ENCODE results near the gene IQCE. TPM values are rescaled to one million over a fixed set of nuclear protein-coding genes. Genes with fewer than 3 reads are reported as not detected.
"Not testable (repeated sequence)": the region's sequence is repeated elsewhere in the genome, so short reads cannot be mapped to it uniquely, and the experiment has no call there.

IQCE gene
- total and polyA plus RNA-seq, 12 donors, result 4.2 to 13.8 (median 9.3) TPM

DNA sequence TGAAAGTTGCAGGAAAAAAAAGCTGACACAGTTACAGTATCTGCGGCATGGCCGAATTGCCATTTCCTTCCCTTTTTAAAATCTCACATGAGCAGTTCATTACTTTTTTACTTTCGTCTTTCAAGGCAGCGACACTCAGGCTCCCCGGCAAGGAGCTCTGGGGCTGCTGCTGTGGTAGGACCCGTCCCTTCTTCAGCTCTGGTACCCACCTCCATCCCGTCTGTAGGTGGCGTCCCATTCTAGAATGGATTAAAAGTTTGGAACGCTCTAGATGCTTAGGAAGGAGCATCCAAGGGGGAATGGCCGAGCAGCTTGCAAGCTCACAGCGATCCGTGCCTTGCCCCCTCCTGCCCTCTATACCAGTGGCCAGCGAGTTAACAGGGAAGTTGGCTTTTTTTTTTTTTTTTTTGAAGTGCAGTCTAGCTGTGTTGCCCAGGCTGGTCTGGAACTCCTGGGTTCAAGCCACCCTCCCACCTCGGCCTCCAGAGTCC, 50.2 kb downstream of the IQCE start:
- intact Hi-C loops (cut with DNase I), result loop anchor here in 2 of 10 donors (5.0 kb wide), 2 partner anchors 33 to 52 kb away; partner anchors contain the start of genes BRAT1 (in 1 of the 2) and IQCE (in 1 of the 2)
- Histone ChIP-seq H3K4me3 (peak overlapping the region in 1 of 10 donors; percentile 29), H3K9me3 (no peaks in the 10 kb centered on the region), H3K36me3 (no peaks in the 10 kb centered on the region), H3K4me1 (peaks cover 14 to 74% (median 48%) of the 10 kb centered on the region in 9 donors), H3K27ac (peak overlapping the region in 6 of 10 donors; percentile 8 to 90 (median 72)), H3K27me3 (no peaks in the 10 kb centered on the region)
- TF ChIP-seq, protein P1, sequence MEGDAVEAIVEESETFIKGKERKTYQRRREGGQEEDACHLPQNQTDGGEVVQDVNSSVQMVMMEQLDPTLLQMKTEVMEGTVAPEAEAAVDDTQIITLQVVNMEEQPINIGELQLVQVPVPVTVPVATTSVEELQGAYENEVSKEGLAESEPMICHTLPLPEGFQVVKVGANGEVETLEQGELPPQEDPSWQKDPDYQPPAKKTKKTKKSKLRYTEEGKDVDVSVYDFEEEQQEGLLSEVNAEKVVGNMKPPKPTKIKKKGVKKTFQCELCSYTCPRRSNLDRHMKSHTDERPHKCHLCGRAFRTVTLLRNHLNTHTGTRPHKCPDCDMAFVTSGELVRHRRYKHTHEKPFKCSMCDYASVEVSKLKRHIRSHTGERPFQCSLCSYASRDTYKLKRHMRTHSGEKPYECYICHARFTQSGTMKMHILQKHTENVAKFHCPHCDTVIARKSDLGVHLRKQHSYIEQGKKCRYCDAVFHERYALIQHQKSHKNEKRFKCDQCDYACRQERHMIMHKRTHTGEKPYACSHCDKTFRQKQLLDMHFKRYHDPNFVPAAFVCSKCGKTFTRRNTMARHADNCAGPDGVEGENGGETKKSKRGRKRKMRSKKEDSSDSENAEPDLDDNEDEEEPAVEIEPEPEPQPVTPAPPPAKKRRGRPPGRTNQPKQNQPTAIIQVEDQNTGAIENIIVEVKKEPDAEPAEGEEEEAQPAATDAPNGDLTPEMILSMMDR (IDR thresholded peaks at IDR 0.05), result peak in 5 of 9 donors; percentile 10 to 41 (median 29)
- no peak for DNase-seq
- peak in 1 of 8 donors; percentile 9 for ATAC-seq
- 75 to 83% methylated on average over 14 of the region's 14 CpGs for WGBS, 2 donors

DNA sequence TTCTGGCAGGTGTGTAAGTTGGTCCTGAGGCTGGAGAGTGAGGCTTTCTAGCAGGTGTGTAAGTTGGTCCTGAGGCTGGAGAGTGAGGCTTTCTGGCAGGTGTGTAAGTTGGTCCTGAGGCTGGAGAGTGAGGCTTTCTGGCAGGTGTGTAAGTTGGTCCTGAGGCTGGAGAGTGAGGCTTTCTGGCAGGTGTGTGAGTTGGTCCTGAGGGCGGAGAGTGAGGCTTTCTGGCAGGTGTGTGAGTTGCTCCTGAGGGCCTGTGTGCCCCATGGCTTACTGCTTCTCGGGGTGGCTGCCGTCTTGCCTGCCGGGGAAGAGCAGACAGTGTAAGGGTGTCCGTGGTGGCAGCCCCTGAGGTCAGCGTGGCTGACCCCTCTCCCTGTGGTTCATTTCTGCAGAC, 50.9 kb downstream of the IQCE start:
- H3K4me1 ChIP-seq, result peaks cover 18 to 81% (median 53%) of the 10 kb centered on the region in 9 donors
- H3K9me3 ChIP-seq, H3K27me3 ChIP-seq, H3K4me3 ChIP-seq, ATAC-seq, DNase-seq, H3K36me3 ChIP-seq: not testable (repeated sequence)
- H3K27ac ChIP-seq, result peak overlapping the region in 5 of 10 donors; percentile 8 to 90 (median 53)
- intact Hi-C loops (cut with DNase I), result loop anchor here in 2 of 10 donors (5.0 kb wide), 2 partner anchors 33 to 52 kb away; partner anchors contain the start of genes BRAT1 (in 1 of the 2) and IQCE (in 1 of the 2)
- WGBS, 2 donors, result 95 to 100% methylated on average over 5 to 6 of the region's 6 CpGs

DNA sequence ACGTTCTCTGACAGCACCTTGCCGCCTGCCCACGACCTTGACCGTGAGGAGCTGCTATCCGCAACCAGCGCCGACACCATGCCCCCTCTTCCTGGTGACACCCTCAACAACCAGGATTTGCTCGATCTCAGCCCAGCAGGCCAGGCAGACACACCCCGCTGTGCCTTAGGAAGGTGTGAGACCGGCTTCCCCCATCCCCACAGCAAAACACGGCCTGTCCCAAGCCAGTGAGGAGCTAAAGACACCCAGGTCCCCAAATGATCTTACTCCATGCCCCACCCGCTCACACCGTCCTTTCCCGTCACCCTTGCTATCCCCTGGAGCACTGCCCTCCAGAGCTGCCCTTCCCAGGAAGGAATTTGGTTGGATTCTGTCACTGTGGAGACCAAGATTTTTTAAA, 51.7 kb downstream of the IQCE start:
- no peak overlapping the region for H3K4me3 ChIP-seq
- H3K27ac ChIP-seq, result peak overlapping the region in 1 of 10 donors; percentile 90
- no peak for DNase-seq
- no peaks in the 10 kb centered on the region for H3K36me3 ChIP-seq
- ATAC-seq, result no peak
- WGBS, 2 donors, result 92 to 96% methylated on average over 14 of the region's 14 CpGs
- H3K9me3 ChIP-seq, result no peaks in the 10 kb centered on the region
- intact Hi-C loops (cut with DNase I), result no loop called here
- peaks cover 18 to 80% (median 52%) of the 10 kb centered on the region in 9 donors for H3K4me1 ChIP-seq
- TF ChIP-seq, protein P1 (IDR thresholded peaks at IDR 0.05), result no peak
- H3K27me3 ChIP-seq, result no peaks in the 10 kb centered on the region

DNA sequence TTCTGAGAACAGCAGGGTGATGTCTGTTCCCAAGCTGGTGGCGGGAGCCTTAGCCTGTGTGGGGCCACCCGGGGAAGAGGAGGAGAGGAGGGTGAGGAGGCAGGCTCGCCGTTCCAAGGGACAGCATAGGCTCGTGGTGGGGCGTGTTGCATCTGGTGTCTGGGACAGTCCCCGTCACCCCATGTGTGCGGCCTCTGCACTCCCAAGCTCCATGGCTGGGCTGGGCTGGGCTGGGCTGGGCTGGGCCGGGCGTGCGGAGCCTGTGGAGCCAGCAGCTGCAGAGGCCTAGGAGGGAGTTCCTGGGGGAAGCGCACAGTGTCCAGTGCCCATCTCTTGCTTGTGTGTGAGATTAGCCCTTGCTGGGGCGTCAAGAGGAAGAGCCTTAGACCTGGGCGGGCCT, 52.1 kb downstream of the IQCE start:
- H3K36me3 ChIP-seq, result no peaks in the 10 kb centered on the region
- TF ChIP-seq, protein P1 (IDR thresholded peaks at IDR 0.05), result no peak
- 80 to 88% methylated on average over 14 of the region's 14 CpGs for WGBS, 2 donors
- H3K9me3 ChIP-seq, result no peaks in the 10 kb centered on the region
- DNase-seq, result no peak
- ATAC-seq, result no peak
- peak overlapping the region in 1 of 10 donors; percentile 90 for H3K27ac ChIP-seq
- H3K27me3 ChIP-seq, result no peaks in the 10 kb centered on the region
- no peak overlapping the region for H3K4me3 ChIP-seq
- intact Hi-C loops (cut with DNase I), result no loop called here
- peaks cover 18 to 76% (median 48%) of the 10 kb centered on the region in 9 donors for H3K4me1 ChIP-seq

DNA sequence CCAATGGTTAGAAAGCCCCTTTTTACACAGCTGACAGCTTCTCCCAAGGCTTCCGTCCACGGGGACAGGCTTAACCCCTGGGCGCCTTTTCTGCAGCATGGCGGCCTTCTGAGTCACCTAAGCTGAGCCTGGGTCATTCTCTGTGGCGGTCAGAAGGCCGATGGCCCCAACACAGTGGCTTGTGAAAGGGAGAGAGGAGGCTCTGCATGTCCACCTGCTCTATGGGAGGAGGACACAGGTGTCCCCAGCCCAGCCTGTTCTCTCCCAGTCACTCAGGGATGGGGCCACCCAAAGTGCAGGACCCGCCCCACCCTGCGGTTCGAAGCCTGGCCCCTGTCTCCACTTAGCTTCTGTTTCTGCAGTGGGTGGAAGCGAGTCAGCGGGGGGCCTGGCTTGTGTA, 52.6 kb downstream of the IQCE start:
- no peaks in the 10 kb centered on the region for H3K36me3 ChIP-seq
- WGBS, 2 donors, result 89 to 96% methylated on average over 11 of the region's 11 CpGs
- ATAC-seq, result no peak
- H3K27me3 ChIP-seq, result no peaks in the 10 kb centered on the region
- DNase-seq, result no peak
- intact Hi-C loops (cut with DNase I), result no loop called here
- no peaks in the 10 kb centered on the region for H3K9me3 ChIP-seq
- H3K27ac ChIP-seq, result no peak overlapping the region
- H3K4me1 ChIP-seq, result peaks cover 18 to 71% (median 43%) of the 10 kb centered on the region in 9 donors
- TF ChIP-seq, protein P1 (IDR thresholded peaks at IDR 0.05), result no peak
- no peak overlapping the region for H3K4me3 ChIP-seq
